ENCODE data around the gene LAMA3. TPM values are rescaled to one million over a fixed set of nuclear protein-coding genes. Genes with fewer than 3 reads are reported as not detected.

The LAMA3 gene
- total RNA-seq, 1 donor from 2014 or later, result 69.8 TPM

DNA sequence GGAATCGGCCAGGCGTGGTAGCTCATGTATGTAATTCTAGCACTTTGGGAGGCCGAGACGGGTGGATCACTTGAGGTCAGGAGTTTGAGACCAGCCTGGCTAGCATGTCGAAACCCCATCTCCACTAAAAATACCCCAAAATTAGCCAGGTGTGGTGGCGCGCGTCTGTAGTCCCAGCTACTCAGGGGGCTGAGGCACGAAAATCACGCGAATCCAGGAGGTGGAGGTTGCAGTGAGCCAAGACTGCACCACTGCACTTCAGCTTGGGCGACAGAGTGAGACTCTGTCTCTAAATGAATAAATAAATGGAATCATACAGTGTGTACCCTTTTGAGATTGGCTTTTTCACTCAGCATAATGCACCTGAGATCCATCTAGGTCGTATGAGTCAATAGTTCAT lies 305.9 kb downstream of the LAMA3 start:
- H3K4me3 ChIP-seq (ENCODE audit: low read depth, low read length), result no peak overlapping the region
- TF ChIP-seq, protein P1, sequence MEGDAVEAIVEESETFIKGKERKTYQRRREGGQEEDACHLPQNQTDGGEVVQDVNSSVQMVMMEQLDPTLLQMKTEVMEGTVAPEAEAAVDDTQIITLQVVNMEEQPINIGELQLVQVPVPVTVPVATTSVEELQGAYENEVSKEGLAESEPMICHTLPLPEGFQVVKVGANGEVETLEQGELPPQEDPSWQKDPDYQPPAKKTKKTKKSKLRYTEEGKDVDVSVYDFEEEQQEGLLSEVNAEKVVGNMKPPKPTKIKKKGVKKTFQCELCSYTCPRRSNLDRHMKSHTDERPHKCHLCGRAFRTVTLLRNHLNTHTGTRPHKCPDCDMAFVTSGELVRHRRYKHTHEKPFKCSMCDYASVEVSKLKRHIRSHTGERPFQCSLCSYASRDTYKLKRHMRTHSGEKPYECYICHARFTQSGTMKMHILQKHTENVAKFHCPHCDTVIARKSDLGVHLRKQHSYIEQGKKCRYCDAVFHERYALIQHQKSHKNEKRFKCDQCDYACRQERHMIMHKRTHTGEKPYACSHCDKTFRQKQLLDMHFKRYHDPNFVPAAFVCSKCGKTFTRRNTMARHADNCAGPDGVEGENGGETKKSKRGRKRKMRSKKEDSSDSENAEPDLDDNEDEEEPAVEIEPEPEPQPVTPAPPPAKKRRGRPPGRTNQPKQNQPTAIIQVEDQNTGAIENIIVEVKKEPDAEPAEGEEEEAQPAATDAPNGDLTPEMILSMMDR (conservative IDR thresholded peaks at IDR 0.05; ENCODE audit: low read depth, low read length), result no peak
- no peak for DNase-seq (ENCODE audit: low read depth)

DNA sequence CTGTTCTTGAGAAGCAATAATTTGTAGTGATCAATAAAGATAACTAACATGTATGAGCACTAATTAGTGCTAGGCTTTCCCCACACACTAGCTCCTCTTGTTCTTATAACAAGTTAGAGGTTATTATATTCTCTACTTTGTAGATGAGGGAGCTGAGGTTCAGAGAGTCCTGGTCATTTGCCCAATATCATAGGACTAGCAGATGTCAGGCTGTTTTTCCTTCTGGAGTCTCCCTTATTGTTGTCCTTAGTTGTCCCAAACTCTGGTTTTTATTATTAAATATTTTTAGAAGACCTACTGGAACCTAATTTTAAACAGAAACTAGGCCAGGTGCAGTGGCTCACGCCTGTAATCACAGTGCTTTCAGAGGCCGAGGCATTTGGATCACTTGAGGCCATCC lies 308.8 kb downstream of the LAMA3 start:
- no peak overlapping the region for H3K4me3 ChIP-seq (ENCODE audit: low read depth, low read length)
- DNase-seq (ENCODE audit: low read depth), result no peak
- TF ChIP-seq, protein P1 (conservative IDR thresholded peaks at IDR 0.05; ENCODE audit: low read depth, low read length), result no peak

DNA sequence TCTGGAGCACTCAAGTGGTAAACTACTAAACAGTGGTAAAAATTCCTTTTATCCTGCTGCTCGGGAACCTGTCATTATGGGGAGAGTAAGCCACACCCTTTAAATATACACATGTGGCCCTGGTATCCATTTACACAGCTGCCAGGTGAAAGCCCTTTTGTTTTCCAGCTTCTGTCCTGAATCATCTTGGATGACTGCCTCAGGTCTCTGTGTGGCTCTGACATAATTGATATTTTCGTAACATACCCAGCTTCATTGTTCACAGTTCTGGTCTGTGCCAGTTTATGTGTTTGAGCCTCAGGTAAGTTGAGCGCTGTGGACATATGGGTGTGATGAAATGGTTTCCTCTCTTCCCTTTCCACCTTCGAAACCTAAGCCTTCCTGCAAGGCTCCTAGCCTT lies 309.6 kb downstream of the LAMA3 start:
- H3K4me3 ChIP-seq (ENCODE audit: low read depth, low read length), result no peak overlapping the region
- no peak for DNase-seq (ENCODE audit: low read depth)
- TF ChIP-seq, protein P1 (conservative IDR thresholded peaks at IDR 0.05; ENCODE audit: low read depth, low read length), result no peak

DNA sequence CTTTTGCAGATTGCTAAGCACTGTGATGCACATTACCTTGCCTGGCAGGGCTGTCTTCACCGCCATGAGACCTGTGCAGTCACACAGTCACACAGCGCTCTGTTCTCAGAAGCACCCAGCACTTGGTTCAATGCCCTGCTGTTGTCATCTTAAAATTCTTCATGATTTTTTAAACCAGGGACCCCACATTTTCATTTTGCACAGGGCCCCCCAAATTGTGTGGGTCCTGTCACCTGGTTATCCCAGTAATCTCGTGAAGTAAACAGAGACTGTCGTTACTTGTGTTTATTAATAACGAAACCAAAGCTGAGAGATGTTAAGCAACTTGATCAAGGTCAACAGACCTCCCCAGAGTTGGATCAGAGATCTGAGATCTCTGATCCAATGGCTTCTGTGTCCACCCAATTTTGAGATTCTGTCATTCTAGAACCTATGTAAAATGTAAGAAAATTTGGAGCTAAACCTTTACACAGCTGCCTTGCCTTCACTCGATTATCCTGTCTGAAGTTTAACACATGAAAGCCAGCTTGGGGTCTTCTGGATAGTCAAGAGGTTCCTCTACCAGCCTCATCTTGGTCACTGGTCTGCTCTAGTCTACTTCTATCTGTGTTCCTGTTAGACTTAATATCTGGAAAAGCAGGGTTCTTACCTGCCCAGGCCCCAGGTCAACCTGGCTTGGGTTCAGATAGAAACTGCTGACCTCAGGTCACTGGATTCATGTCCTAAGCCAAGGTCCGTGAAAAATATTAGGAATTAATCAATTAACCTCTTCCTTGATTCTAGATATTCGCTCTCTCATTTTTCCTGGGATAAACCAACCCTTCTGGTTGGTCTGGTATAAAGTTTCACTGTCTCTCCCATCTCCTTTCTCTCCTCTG lies 311.6 kb downstream of the LAMA3 start:
- DNase-seq (ENCODE audit: low read depth), result no peak
- H3K4me3 ChIP-seq (ENCODE audit: low read depth, low read length), result no peak overlapping the region
- TF ChIP-seq, protein P1 (conservative IDR thresholded peaks at IDR 0.05; ENCODE audit: low read depth, low read length), result no peak

DNA sequence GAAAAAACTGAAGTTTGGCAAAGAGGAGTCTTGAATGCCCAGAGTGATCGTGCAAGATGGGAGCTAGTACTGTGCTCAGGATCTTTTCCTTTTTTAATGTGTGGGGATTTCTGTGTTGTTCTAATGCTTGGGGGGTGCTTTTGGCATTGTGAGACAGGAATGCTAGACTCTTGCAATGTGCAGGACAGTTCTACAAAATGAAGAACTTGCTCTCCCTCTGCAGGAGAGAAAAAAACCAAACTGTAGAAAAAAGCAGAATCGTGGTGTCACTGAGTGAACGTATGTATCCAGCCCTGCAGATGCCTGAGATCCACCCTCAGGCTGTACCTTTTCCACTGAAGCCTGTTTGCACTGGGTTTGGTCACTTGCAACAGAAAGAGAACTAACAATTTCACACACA lies 313.2 kb downstream of the LAMA3 start:
- H3K4me3 ChIP-seq (ENCODE audit: low read depth, low read length), result no peak overlapping the region
- no peak for DNase-seq (ENCODE audit: low read depth)
- TF ChIP-seq, protein P1 (conservative IDR thresholded peaks at IDR 0.05; ENCODE audit: low read depth, low read length), result peak; percentile 7

DNA sequence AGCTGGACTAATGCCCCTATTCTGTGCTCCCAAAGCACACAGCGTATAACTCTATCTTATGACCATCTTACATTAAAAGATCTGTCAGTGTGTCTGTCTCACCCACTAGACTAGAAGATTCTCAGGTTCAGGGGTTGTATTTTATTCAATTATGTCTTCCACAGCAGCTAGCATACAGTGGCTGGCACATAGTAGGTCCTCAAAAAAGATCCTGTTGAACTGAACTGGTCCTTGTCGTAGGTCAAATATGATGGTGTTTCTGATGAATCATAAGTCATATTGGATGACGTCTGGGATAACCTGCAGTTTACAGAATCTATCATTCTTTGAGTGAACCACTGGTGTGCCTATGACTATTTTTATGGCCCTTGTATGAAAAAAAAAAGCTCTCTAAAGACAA lies 314.0 kb downstream of the LAMA3 start:
- TF ChIP-seq, protein P1 (conservative IDR thresholded peaks at IDR 0.05; ENCODE audit: low read depth, low read length), result no peak
- DNase-seq (ENCODE audit: low read depth), result no peak
- no peak overlapping the region for H3K4me3 ChIP-seq (ENCODE audit: low read depth, low read length)
